DMS 273 (cell line): ENCODE measurements around the gene FAT2.
A peak's percentile ranks its signal among the peaks of the same experiment; 100 is the strongest.
"Not testable (repeated sequence)": the region's sequence is repeated elsewhere in the genome, so short reads cannot be mapped to it uniquely, and the experiment has no call there.

ENCODE experiments used
- DNase-seq: peaks from one replicate; lab custom pipeline; 2025; ENCODE audit not compliant: unreplicated experiment; lab: John Stamatoyannopoulos, UW

The FAT2 gene

GRCh38 chr5:151612689-151613427 is 21.7 kb upstream of the FAT2 start:
- DNase-seq, result no peak

DNA sequence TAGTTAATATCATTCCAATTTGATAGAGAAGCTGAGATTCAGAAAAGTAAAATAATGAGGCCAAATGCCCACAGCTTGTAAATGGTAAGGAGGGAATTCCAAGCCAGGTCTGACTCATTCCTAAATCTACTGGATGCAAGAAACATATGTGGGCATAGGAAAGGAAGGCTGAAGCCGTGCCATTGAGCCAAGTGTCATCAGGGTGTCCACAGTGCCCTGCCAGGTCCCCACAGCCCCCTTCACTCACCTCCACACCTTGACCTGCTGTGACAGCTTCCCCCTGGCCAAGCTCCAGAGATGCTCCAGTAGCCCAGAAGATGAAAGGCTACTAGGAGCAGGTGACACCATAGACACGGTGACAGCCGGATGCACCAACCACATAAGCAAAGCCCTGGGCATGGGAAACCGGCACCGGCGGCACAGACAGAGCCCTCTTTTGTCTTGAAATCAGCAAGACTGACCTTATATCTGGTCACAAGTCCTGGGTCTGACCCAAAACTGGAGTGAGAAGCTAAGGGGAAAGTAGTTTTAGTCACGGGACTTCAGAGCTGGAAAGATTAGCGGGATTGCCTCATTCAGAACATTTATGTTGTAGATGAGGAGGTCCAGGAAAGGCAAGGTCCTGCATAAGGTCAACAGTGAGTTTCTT is 20.1 kb upstream of the FAT2 start:
- DNase-seq, result no peak

- no peak for DNase-seq
These were observed 17.4 kb upstream of the FAT2 start for GRCh38 chr5:151608522-151608921.

GRCh38 chr5:151607304-151607703 is 16.2 kb upstream of the FAT2 start:
- no peak for DNase-seq

GRCh38 chr5:151605559-151605958 is 14.4 kb upstream of the FAT2 start:
- DNase-seq, result no peak

- no peak for DNase-seq
These were observed 11.7 kb upstream of the FAT2 start for GRCh38 chr5:151602806-151603205.

GRCh38 chr5:151601391-151601790 is 10.3 kb upstream of the FAT2 start:
- DNase-seq, result no peak

GRCh38 chr5:151600069-151600665 is 9.0 kb upstream of the FAT2 start:
- DNase-seq, result no peak

DNA sequence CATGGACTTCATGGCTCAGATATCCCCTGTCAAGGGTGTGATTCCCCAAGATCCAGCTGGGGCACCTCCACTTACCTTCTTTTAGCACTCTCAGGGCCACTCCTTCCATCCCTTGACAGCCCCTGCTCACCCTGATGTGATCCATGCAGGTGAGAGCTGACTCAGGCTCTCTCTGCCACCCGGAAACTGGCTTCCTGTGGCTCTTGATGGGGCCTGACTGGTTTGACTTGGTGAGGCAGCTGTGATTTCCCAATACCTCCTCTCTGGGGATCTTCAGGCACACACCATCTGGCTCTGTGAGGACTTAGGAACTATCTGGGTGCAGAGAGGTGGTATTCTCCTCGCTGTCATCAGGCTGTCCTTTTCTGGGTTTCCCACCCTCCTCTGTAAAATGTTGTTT is 7.9 kb upstream of the FAT2 start:
- DNase-seq, result peak; percentile 57

GRCh38 chr5:151598549-151598948 is 7.4 kb upstream of the FAT2 start:
- no peak for DNase-seq

DNA sequence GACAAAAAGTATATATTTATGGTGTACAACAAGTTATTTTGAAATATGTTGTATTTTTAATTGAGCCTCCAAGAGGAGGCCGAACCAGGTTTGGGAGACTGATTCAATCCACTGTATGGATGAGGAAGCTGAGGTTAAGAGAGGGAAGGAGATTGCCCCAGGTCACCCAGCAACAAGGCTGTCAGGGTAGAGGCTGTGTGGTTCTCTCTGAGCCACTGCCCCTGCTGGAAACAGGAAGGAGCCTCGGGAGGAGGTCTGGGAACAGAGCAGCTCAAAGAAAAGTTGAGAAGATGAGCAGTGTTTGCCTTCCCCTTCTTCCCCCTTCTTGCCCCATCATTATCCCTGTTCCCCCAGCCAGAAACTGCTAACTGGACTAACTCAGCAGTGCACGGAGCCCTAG is 6.6 kb upstream of the FAT2 start:
- DNase-seq, result peak; percentile 16

DNA sequence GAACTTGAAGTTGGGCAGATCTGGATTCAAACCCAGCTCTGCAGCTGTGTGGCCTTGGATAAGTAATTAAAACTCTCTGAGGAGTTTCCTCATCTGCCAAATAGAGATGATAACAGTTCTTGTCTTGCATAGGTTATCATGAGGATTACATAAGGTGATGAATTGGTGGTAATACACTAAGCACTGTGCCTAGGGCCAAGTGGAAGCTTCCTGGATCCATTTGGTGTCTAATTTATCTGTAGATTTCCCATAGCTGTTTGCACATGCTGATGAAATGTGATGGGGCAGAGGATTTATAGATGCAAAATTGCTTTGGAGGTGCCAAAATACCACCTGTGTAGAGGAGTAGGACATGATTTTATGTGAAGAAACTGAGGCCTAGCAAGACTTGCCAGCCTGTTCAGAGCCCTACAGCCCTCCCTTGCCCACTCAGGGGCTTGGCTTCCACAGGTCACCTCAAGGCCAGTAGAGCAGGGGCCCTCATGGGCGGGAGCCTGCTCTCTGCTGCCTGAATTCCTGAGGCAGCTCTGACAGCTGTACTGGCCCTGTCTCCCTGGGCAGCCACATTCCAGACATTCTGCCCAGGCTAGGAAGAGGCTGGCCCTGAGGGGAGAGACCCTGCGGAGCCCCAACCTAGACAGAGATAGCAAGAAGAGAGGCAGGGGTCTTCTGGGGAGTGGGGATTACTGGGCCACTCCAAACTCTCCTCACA is 5.9 kb upstream of the FAT2 start:
- DNase-seq, result no peak

DNA sequence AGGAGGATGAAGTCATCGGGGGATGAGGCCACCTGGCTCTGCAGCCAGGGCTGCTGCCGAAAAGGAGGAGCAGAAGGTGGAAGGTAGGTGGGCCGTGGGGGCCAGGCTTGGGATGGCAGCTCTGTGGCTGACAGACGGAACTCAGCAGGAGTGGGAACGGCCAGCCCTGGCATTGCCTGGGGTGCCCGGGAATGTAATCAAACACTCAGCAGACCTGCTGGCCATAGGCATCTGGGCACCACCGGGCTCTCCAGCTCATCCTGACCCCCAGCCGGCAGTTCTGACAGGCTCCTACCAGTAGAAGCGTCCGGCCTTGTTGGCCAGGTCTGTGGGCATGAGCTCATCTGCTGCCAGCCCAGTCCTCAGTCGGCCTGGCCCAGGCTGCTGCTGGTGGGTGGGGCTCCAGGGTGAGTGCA is 4.3 kb upstream of the FAT2 start:
- peak; percentile 93 for DNase-seq

DNA sequence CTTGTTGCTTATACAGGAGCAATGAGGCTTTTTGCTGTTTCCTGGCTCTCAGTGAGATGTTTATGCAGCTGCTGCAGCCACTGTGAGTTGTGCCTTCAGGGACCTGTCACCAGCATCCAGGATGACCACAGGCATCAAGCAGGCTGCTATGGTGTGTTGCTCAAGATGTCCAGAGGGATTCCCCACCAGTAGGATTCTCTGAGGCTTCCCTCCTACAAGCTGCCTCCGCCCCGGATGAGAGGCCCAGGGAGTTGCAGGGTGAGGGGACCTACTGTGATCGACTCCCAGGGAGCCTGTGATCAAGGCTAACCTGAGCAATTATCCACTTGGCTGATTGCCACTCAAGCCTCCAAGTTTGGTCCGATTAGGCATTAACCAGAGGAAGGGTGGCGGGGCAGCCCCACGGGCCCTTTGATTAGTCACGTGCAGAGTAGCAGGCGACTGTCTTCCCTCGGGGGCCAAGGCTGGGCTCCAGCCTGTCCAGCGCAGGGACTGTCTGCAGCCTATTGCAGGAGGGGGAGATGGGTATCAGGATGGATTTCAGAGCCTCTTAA is 1.8 kb upstream of the FAT2 start:
- DNase-seq, result no peak

GRCh38 chr5:151589878-151590570 is 1.1 kb downstream of the FAT2 start:
- no peak for DNase-seq

- DNase-seq, result no peak
These were observed 3.2 kb downstream of the FAT2 start for GRCh38 chr5:151587796-151588555.

DNA sequence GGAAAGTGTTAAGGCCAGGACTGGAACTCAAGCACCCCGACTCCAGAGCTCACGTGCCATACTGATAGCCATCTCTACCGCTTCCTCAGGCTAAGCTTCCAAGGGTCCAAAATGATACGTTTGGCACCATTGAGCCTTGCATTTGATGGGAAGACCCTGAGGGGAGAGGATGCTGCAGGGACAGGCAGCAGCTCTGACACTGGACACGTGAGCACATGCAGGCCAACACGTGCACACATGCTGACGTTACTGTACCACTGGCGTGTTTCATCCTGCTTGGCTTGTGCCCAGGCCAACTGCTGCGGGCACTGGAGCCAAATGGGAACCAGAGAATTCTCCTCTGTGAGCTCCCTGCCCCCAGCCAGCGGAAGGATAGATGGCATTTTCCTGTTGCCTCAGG is 5.2 kb downstream of the FAT2 start:
- peak; percentile 84 for DNase-seq

DNA sequence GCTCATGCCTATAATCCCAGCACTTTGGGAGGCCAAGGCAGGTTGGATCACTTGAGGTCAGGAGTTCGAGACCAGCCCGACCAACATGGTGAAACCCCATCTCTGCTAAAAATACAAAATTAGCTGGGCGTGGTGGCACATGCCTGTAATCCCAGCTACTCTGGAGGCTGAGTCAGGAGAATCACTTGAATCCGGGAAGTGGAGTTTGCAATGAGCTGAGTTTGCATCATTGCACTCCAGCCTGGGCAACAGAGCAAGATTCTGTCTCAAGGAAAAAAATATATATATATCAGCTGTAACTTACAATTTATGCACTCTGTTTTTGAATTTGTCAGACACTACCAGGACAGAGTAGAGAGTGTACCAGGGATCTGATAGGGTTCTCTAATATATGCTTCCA is 5.8 kb downstream of the FAT2 start:
- not testable (repeated sequence) for DNase-seq

DNA sequence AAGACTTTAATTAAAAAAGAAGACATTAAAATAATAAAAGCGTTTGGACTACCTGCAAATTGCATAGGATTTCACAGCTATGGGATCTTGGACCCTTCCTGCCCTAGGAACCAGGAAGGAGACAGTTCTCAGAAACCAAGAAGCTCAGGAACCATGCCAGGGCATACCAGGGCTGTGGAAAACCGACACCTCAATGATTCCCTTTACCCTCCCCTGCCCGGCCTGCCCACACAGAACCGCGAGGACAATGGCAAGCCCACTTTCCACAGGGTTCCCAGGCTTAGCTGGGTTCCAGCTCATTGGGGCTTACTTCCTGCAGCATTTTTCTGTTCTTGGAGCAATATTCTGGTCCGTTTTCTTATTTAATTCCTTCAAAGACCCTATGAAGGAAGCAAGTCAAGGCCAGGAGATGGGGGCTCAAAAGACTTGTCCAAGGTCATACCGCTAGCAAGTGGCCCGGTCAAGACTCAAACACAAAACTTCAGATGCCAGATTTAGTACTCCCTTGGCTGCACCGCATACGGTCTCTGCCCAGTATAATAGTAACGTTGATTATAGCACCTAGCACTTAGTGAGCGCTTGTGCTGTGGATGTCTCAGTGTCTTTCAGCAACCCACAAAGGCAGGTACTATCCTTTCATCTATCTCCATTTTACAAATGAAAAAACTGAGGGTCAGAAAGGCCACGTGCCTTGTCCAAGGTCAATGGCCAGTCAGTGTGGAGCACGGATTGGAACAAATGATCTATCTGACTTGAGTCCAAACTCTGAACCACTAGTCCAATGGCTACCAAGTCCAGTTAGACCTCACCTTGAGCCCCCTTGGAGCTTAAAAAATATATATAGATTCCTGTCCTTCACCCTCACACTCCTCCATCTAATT is 6.8 kb downstream of the FAT2 start:
- DNase-seq, result peak; percentile 9
